MCF 10A (cell line): ENCODE data around the gene SIRPG. TPM values are rescaled to one million over a fixed set of nuclear protein-coding genes. Genes with fewer than 3 reads are reported as not detected.

ENCODE experiments used
- BruUV-seq: library from RNA; stranded (reverse); fragments of 400-500 nt; replicated peaks from 2 replicates; lab custom pipeline; 2021; lab: Mats Ljungman, UMichigan
- CTCF ChIA-PET: fragments of 300-600 bp; sonication (Branson Sonifier 250); formaldehyde crosslinking; extraction: SDS; loops from one replicate; lab custom pipeline; 2021; ENCODE audit warnings: antibody characterized with exemption, inconsistent platforms; lab: Yijun Ruan, JAX
- POLR2A ChIA-PET: fragments of 300-600, 350-650 bp; sonication (Branson Sonifier 250); formaldehyde crosslinking; extraction: SDS; loops from one replicate; lab custom pipeline; 2020; ENCODE audit warnings: antibody characterized with exemption, inconsistent platforms; lab: Yijun Ruan, JAX
- DNase-seq: peaks from one replicate; pipeline ENCODE4 v3.0.0-alpha.2; 2018; ENCODE audit not compliant: unreplicated experiment
- H3K27ac Mint-ChIP-seq: one replicate; pipeline ENCODE4 v1.8.0; 2022; ENCODE audit warnings: mild to moderate bottlenecking, low read depth, mixed read lengths; ENCODE audit not compliant: unreplicated experiment
- H3K27me3 Mint-ChIP-seq: one replicate; pipeline ENCODE4 v1.8.0; 2022; ENCODE audit warnings: mixed read lengths; ENCODE audit not compliant: insufficient read depth, unreplicated experiment
- H3K36me3 Mint-ChIP-seq: one replicate; pipeline ENCODE4 v1.8.0; 2022; ENCODE audit warnings: mild to moderate bottlenecking, moderate library complexity, mixed read lengths; ENCODE audit not compliant: insufficient read depth, unreplicated experiment
- H3K4me1 Mint-ChIP-seq: one replicate; pipeline ENCODE4 v1.8.0; 2022; ENCODE audit warnings: mixed read lengths; ENCODE audit not compliant: insufficient read depth, unreplicated experiment
- H3K4me3 Mint-ChIP-seq: one replicate; pipeline ENCODE4 v1.8.0; 2022; ENCODE audit warnings: mild to moderate bottlenecking, moderate library complexity, mixed read lengths; ENCODE audit not compliant: unreplicated experiment
- H3K9me3 Mint-ChIP-seq: one replicate; pipeline ENCODE4 v1.8.0; 2022; ENCODE audit warnings: mixed read lengths; ENCODE audit not compliant: unreplicated experiment
- CTCF ChIP-seq: fragments of 200-600 bp; IDR thresholded peaks from one replicate; pipeline ENCODE4 v1.8.0; 2022; ENCODE audit warnings: antibody characterized with exemption, mild to moderate bottlenecking; ENCODE audit not compliant: unreplicated experiment
- intact Hi-C: fragments of 100-400 bp; cut with micrococcal nuclease; formaldehyde crosslinking; loops from 2 replicates; pipeline ENCODE4 v1.14.1; 2022
- total RNA-seq: library from RNA; stranded (reverse); gene quantifications from 2 replicates; pipeline ENCODE4 v1.2.3, GENCODE V29; 2022

SIRPG gene
- total RNA-seq, 1 experiment from 2014 or later, result not detected

- intact Hi-C loops, result no loop called here
- H3K4me3 Mint-ChIP-seq, result no peak overlapping the region
- H3K9me3 Mint-ChIP-seq, result no peaks in the 10 kb centered on the region
- no peaks in the 10 kb centered on the region for H3K27me3 Mint-ChIP-seq
- H3K36me3 Mint-ChIP-seq, result no peaks in the 10 kb centered on the region
- no peak for DNase-seq
- CTCF ChIA-PET, result interaction anchor here (0.6 kb wide), 1 partner anchor 97 kb away, joined by 3 read pairs; no protein-coding TSS in a partner anchor
- no TSS peak for BruUV-seq
- TF ChIP-seq CTCF, result no peak
- POLR2A ChIA-PET, result no interaction called here
- H3K27ac Mint-ChIP-seq, result no peak overlapping the region
- peaks cover 14% of the 10 kb centered on the region for H3K4me1 Mint-ChIP-seq
Observed at GRCh38 chr20:1628621-1629020, 29.0 kb downstream of the SIRPG start.

- H3K9me3 Mint-ChIP-seq, result no peaks in the 10 kb centered on the region
- H3K27ac Mint-ChIP-seq, result no peak overlapping the region
- no peaks in the 10 kb centered on the region for H3K27me3 Mint-ChIP-seq
- no peaks in the 10 kb centered on the region for H3K36me3 Mint-ChIP-seq
- no peak overlapping the region for H3K4me3 Mint-ChIP-seq
- DNase-seq, result no peak
- POLR2A ChIA-PET, result no interaction called here
- no TSS peak for BruUV-seq
- CTCF ChIA-PET, result no interaction called here
- H3K4me1 Mint-ChIP-seq, result peaks cover 14% of the 10 kb centered on the region
- TF ChIP-seq CTCF, result no peak
- intact Hi-C loops, result no loop called here
Observed at GRCh38 chr20:1627200-1627550, 30.4 kb downstream of the SIRPG start.

GRCh38 chr20:1626528-1627199, 30.9 kb downstream of the SIRPG start:
- no TSS peak for BruUV-seq
- no peaks in the 10 kb centered on the region for H3K27me3 Mint-ChIP-seq
- CTCF ChIA-PET, result no interaction called here

More at GRCh38 chr20:1626528-1627199, 30.9 kb downstream of the SIRPG start:
- no peak for DNase-seq
- POLR2A ChIA-PET, result no interaction called here
- Mint-ChIP-seq H3K36me3 (no peaks in the 10 kb centered on the region), H3K4me1 (peaks cover 11% of the 10 kb centered on the region), H3K4me3 (no peak overlapping the region), H3K9me3 (no peaks in the 10 kb centered on the region), H3K27ac (no peak overlapping the region)
- intact Hi-C loops, result no loop called here
- TF ChIP-seq CTCF, result no peak
